HepG2 (cell line): Measurements from ENCODE around the gene TMEM127.

ENCODE experiments used
- KDM2A ChIP-seq: sonication (generic); formaldehyde crosslinking; IDR thresholded peaks from 2 replicates; pipeline ENCODE4 v1.4.0; 2020; ENCODE audit warnings: low read depth, missing genetic modification reagents, borderline replicate concordance
- MTF2 ChIP-seq: sonication (generic); formaldehyde crosslinking; IDR thresholded peaks from 2 replicates; pipeline ENCODE4 v1.5.0; 2020; ENCODE audit warnings: missing genetic modification reagents, borderline replicate concordance
- PCBP2 ChIP-seq: fragments of 200-400 bp; formaldehyde crosslinking; optimal IDR thresholded peaks from 2 replicates; pipeline ENCODE3; 2018; ENCODE audit warnings: low read length, low read depth; ENCODE audit not compliant: poor library complexity, severe bottlenecking
- POLR2AphosphoS5 ChIP-seq: IDR thresholded peaks from 2 replicates; pipeline ENCODE4 v1.6.1; 2012; ENCODE audit warnings: low read depth, low read length
- RAD21 ChIP-seq: fragments of 450-650 bp; formaldehyde crosslinking; IDR thresholded peaks from 2 replicates; pipeline ENCODE4 v1.5.0; 2020; ENCODE audit warnings: mild to moderate bottlenecking
- SMARCE1 ChIP-seq: fragments of 450-650 bp; IDR thresholded peaks from 2 replicates; pipeline ENCODE4 v1.6.1; 2017; ENCODE audit warnings: borderline replicate concordance
- TCF7L2 ChIP-seq: IDR thresholded peaks from 2 replicates; pipeline ENCODE4 v1.6.1; 2011; ENCODE audit warnings: mild to moderate bottlenecking, low read depth, low read length, moderate library complexity
- ZNF557 ChIP-seq: sonication (generic); formaldehyde crosslinking; IDR thresholded peaks from 2 replicates; pipeline ENCODE4 v1.4.0; 2020; ENCODE audit warnings: missing genetic modification reagents
- ZNF724P ChIP-seq: sonication (generic); formaldehyde crosslinking; IDR thresholded peaks from 2 replicates; pipeline ENCODE4 v1.8.0; 2022; ENCODE audit warnings: missing genetic modification reagents, borderline replicate concordance
- ZSCAN21 ChIP-seq: sonication (generic); formaldehyde crosslinking; IDR thresholded peaks from 2 replicates; pipeline ENCODE4 v1.8.0; 2022; ENCODE audit warnings: mild to moderate bottlenecking, missing genetic modification reagents, moderate library complexity, borderline replicate concordance
- TF ChIP-seq, protein P1 (sequence below): sonication (generic); formaldehyde crosslinking; IDR thresholded peaks from 2 replicates; pipeline ENCODE4 v1.5.0; 2020; ENCODE audit warnings: mild to moderate bottlenecking, missing genetic modification reagents, moderate library complexity

DNA sequence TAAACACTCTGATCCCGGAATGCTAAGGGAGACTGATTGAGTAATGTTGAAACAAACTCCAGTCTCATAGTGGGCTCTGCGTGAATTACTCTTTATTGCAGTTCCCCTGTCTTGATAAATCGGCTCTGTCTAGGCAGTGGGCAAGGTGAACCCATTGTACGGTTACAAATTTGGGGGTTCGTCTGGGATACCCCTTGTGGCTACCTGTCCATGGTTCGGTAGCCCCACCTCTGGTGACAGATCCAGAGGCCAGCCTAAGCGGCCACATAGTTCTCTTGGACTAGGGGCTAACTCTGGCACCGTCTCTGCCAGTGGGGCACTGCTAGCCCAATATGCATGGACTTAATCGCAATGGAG, 56.1 kb downstream of the TMEM127 start:
- TF ChIP-seq ZSCAN21 (no peak), TCF7L2 (no peak), POLR2AphosphoS5 (no peak), KDM2A (CRISPR knock-in tag) (no peak; the same call in 1 of the 2 replicates), SMARCE1 (no peak), RAD21 (CRISPR knock-in tag) (no peak), MTF2 (CRISPR knock-in tag) (no peak), ZNF557 (CRISPR knock-in tag) (no peak), PCBP2 (no peak), ZNF724P (CRISPR knock-in tag) (no peak)
- TF ChIP-seq, protein P1, sequence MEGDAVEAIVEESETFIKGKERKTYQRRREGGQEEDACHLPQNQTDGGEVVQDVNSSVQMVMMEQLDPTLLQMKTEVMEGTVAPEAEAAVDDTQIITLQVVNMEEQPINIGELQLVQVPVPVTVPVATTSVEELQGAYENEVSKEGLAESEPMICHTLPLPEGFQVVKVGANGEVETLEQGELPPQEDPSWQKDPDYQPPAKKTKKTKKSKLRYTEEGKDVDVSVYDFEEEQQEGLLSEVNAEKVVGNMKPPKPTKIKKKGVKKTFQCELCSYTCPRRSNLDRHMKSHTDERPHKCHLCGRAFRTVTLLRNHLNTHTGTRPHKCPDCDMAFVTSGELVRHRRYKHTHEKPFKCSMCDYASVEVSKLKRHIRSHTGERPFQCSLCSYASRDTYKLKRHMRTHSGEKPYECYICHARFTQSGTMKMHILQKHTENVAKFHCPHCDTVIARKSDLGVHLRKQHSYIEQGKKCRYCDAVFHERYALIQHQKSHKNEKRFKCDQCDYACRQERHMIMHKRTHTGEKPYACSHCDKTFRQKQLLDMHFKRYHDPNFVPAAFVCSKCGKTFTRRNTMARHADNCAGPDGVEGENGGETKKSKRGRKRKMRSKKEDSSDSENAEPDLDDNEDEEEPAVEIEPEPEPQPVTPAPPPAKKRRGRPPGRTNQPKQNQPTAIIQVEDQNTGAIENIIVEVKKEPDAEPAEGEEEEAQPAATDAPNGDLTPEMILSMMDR (CRISPR knock-in tag): no peak
